ENCODE results near the gene CSAD. TPM values are rescaled to one million over a fixed set of nuclear protein-coding genes. Genes with fewer than 3 reads are reported as not detected.

CSAD gene
- total and polyA plus RNA-seq, 2 of the 13 experiments (the other 11 are each of a cell fraction or from before 2014, with no cell fraction given), result 7.2 to 23.5 TPM

- TF ChIP-seq ZNF317 (CRISPR knock-in tag; IDR thresholded peaks at IDR 0.05), result peak; percentile 73; the same call in 1 of the 2 replicates
- TF ChIP-seq ZFY (CRISPR knock-in tag; IDR thresholded peaks at IDR 0.05), result peak; percentile 57
- no peak for TF ChIP-seq ZNF484 (CRISPR knock-in tag; IDR thresholded peaks at IDR 0.05; ENCODE audit: borderline replicate concordance, low read depth)
- 0 out of 2 replicates have a peak, but pooled peaks have one; percentile 36 for TF ChIP-seq POGK (CRISPR knock-in tag; conservative IDR thresholded peaks at IDR 0.05)
- TF ChIP-seq NFATC3 (CRISPR knock-in tag; IDR thresholded peaks at IDR 0.05), result peak; percentile 25; the same call in 1 of the 2 replicates
- TF ChIP-seq HNRNPLL (IDR thresholded peaks at IDR 0.05; ENCODE audit: low read depth, low read length, poor library complexity, severe bottlenecking), result peak; percentile 47
- TF ChIP-seq CREB1 (IDR thresholded peaks at IDR 0.05), result 0 out of 2 replicates have a peak, but pooled peaks have one; percentile 25
- TF ChIP-seq CREB1 (CRISPR knock-in tag; IDR thresholded peaks at IDR 0.05), result no peak; the same call in 1 of the 2 replicates
- peak; percentile 82 for TF ChIP-seq ZFX (CRISPR knock-in tag; IDR thresholded peaks at IDR 0.05; ENCODE audit: low read depth)
- no peak for TF ChIP-seq ZNF20 (CRISPR knock-in tag; IDR thresholded peaks at IDR 0.05)
- peak; percentile 2; the same call in 1 of the 2 replicates for TF ChIP-seq MXD1 (CRISPR knock-in tag; IDR thresholded peaks at IDR 0.05)
- TF ChIP-seq HIC2 (CRISPR knock-in tag; IDR thresholded peaks at IDR 0.05; ENCODE audit: low read depth), result peak; percentile 91
- peak; percentile 61 for TF ChIP-seq MAZ (IDR thresholded peaks at IDR 0.05; ENCODE audit: borderline replicate concordance, low read depth, low read length)
- TF ChIP-seq MAZ (CRISPR knock-in tag; IDR thresholded peaks at IDR 0.05; ENCODE audit: low read depth), result peak; percentile 19
- TF ChIP-seq ZNF572 (CRISPR knock-in tag; IDR thresholded peaks at IDR 0.05), result peak; percentile 53; the same call in 1 of the 2 replicates
- TF ChIP-seq ZNF792 (CRISPR knock-in tag; IDR thresholded peaks at IDR 0.05), result peak; percentile 38; the same call in 1 of the 2 replicates
- TF ChIP-seq HNF4A (CRISPR knock-in tag; IDR thresholded peaks at IDR 0.05), result 0 out of 2 replicates have a peak, but pooled peaks have one; percentile 15
- TF ChIP-seq ZFP91 (CRISPR knock-in tag; IDR thresholded peaks at IDR 0.05; ENCODE audit: borderline replicate concordance), result peak; percentile 68; the same call in 1 of the 2 replicates
- peak; percentile 64 for TF ChIP-seq PHF21A (CRISPR knock-in tag; IDR thresholded peaks at IDR 0.05)
- peak; percentile 66; the same call in 1 of the 2 replicates for TF ChIP-seq ZBTB2 (CRISPR knock-in tag; IDR thresholded peaks at IDR 0.05; ENCODE audit: low read depth)
- TF ChIP-seq ZBTB38 (CRISPR knock-in tag; IDR thresholded peaks at IDR 0.05), result peak; percentile 28; the same call in 1 of the 2 replicates
- no peak for TF ChIP-seq ZNF124 (CRISPR knock-in tag; IDR thresholded peaks at IDR 0.05)
Observed at GRCh38 chr12:53221203-53222080, 40.7 kb upstream of the CSAD start (continued).

Data from HepG2 (cell line).